ENCODE measurements around the gene SLC4A2. TPM values are rescaled to one million over a fixed set of nuclear protein-coding genes. Genes with fewer than 3 reads are reported as not detected.
"Not testable (repeated sequence)": the region's sequence is repeated elsewhere in the genome, so short reads cannot be mapped to it uniquely, and the experiment has no call there.

Gene SLC4A2
- total RNA-seq, 1 experiment from 2014 or later = 249 TPM

GRCh38 chr7:151011097-151011409 is 48.3 kb upstream of the SLC4A2 start:
- Mint-ChIP-seq H3K27me3 (ENCODE audit: insufficient read depth, unreplicated experiment) (no peaks in the 10 kb centered on the region), H3K36me3 (ENCODE audit: insufficient read depth, unreplicated experiment) (no peaks in the 10 kb centered on the region), H3K27ac (ENCODE audit: unreplicated experiment) (peak overlapping the region; percentile 67), H3K4me3 (ENCODE audit: unreplicated experiment) (no peak overlapping the region), H3K9me3 (ENCODE audit: unreplicated experiment) (no peaks in the 10 kb centered on the region), H3K4me1 (ENCODE audit: low read depth, unreplicated experiment) (peaks cover 10% of the 10 kb centered on the region)
- H3K4me3 ChIP-seq (ENCODE audit: low read depth, low read length) = no peak overlapping the region
- intact Hi-C loops (cut with micrococcal nuclease; ENCODE audit: unreplicated experiment) = loop anchor here (5.0 kb wide), 1 partner anchor 101 kb away; no protein-coding TSS in a partner anchor
- H3K4me1 ChIP-seq = peaks cover 23% of the 10 kb centered on the region
- no peak for DNase-seq
- no peaks in the 10 kb centered on the region for H3K9me3 ChIP-seq
- BruUV-seq (replicated peaks) = no TSS peak
- H3K36me3 ChIP-seq (ENCODE audit: control insufficient read depth, insufficient read depth, low read length) = no peaks in the 10 kb centered on the region
- ChIA-PET POLR2A (no interaction called here), CTCF (interaction anchor here (1.3 kb wide), 1 partner anchor 25 kb away, joined by 3 read pairs; no protein-coding TSS in a partner anchor)
- no peak for TF ChIP-seq CTCF (IDR thresholded peaks at IDR 0.05; ENCODE audit: insufficient read depth in 1 of 2, low read depth in 1 of 2, low read length in 1 of 2, severe bottlenecking in 1 of 2, unreplicated experiment in 1 of 2)
- H3K27me3 ChIP-seq (replicated peaks; ENCODE audit: control insufficient read depth, insufficient read depth, low read length) = no peaks in the 10 kb centered on the region

DNA sequence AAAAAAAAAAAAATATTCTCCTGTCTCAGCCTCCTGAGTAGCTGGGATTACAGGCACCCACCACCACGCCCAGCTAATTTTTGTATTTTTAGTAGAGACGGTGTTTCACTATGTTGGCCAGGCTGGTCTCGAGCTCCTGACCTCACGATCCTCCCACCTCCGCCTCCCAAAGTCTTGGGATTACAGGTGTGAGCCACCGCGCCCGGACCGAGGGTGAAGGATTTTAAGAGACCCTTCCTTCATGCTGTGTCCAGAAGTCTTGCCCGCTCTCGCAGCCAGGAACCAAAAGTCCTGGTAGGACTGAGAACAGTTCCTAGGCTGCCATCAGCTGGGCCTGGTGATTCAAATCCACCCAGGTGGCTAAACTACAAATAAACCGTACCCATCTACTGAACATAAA is 47.8 kb upstream of the SLC4A2 start:
- H3K36me3 ChIP-seq (ENCODE audit: control insufficient read depth, insufficient read depth, low read length); BruUV-seq (replicated peaks); DNase-seq; H3K9me3 ChIP-seq; H3K27me3 ChIP-seq (replicated peaks; ENCODE audit: control insufficient read depth, insufficient read depth, low read length); CTCF ChIA-PET; POLR2A ChIA-PET; H3K4me3 ChIP-seq (ENCODE audit: low read depth, low read length); H3K27ac Mint-ChIP-seq (ENCODE audit: unreplicated experiment); H3K36me3 Mint-ChIP-seq (ENCODE audit: insufficient read depth, unreplicated experiment); H3K27me3 Mint-ChIP-seq (ENCODE audit: insufficient read depth, unreplicated experiment); H3K9me3 Mint-ChIP-seq (ENCODE audit: unreplicated experiment); H3K4me3 Mint-ChIP-seq (ENCODE audit: unreplicated experiment): not testable (repeated sequence)
- intact Hi-C loops (cut with micrococcal nuclease; ENCODE audit: unreplicated experiment) = loop anchor here (5.0 kb wide), 1 partner anchor 101 kb away; no protein-coding TSS in a partner anchor
- peaks cover 10% of the 10 kb centered on the region for H3K4me1 Mint-ChIP-seq (ENCODE audit: low read depth, unreplicated experiment)
- peaks cover 23% of the 10 kb centered on the region for H3K4me1 ChIP-seq

DNA sequence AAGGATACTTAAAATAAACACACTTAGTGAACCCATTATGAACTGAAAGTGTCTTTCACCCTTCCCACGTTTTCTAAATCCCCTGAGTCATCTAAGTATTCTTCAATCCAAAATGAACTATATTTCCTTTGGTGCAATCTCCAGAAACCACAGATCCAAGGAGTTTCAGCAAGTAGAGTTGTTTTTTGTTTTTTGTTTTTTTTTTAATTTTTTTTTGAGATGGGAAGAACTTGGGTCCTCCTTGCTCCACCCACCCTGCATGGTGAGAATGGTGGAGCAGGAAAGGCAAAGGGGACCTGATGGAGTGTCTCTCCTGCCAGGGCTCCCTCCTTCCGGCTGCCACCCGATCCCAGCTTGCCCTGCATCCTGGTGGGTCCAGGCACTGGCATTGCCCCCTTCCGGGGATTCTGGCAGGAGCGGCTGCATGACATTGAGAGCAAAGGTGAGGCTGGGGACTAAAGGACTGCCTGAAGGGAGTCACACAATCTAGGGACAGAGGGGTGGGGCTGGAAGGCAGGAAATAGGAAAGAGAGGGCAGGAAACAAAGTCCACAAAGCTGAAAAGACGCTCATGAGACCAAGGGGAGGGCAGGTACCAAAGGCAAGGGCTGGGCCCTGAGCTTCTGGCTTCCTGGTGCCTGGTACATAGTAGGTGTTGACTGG is 47.2 kb upstream of the SLC4A2 start:
- CTCF ChIA-PET = interaction anchor here (1.1 to 1.2 kb wide), 2 partner anchors 16 to 50 kb away, joined by 3 to 5 read pairs; partner anchors contain the start of gene ABCB8
- POLR2A ChIA-PET = no interaction called here
- Mint-ChIP-seq H3K36me3 (ENCODE audit: insufficient read depth, unreplicated experiment) (no peaks in the 10 kb centered on the region), H3K4me1 (ENCODE audit: low read depth, unreplicated experiment) (peaks cover 10% of the 10 kb centered on the region), H3K27me3 (ENCODE audit: insufficient read depth, unreplicated experiment) (no peaks in the 10 kb centered on the region), H3K27ac (ENCODE audit: unreplicated experiment) (peak overlapping the region; percentile 53), H3K9me3 (ENCODE audit: unreplicated experiment) (no peaks in the 10 kb centered on the region), H3K4me3 (ENCODE audit: unreplicated experiment) (peak overlapping the region; percentile 6)
- H3K36me3 ChIP-seq (ENCODE audit: control insufficient read depth, insufficient read depth, low read length) = no peaks in the 10 kb centered on the region
- no peaks in the 10 kb centered on the region for H3K27me3 ChIP-seq (replicated peaks; ENCODE audit: control insufficient read depth, insufficient read depth, low read length)
- BruUV-seq (replicated peaks) = no TSS peak
- no peaks in the 10 kb centered on the region for H3K9me3 ChIP-seq
- no peak for DNase-seq
- intact Hi-C loops (cut with micrococcal nuclease; ENCODE audit: unreplicated experiment) = loop anchor here (5.0 kb wide), 1 partner anchor 100 kb away; no protein-coding TSS in a partner anchor
- H3K4me3 ChIP-seq (ENCODE audit: low read depth, low read length) = no peak overlapping the region
- no peak for TF ChIP-seq CTCF (IDR thresholded peaks at IDR 0.05; ENCODE audit: insufficient read depth in 1 of 2, low read depth in 1 of 2, low read length in 1 of 2, severe bottlenecking in 1 of 2, unreplicated experiment in 1 of 2)
- peaks cover 23% of the 10 kb centered on the region for H3K4me1 ChIP-seq

Measured in Caco-2 (cell line).